Glomerular visceral epithelial cell (primary cell): Measurements from ENCODE around the gene TMEM52.

Source experiments
- DNase-seq: peaks from one replicate; pipeline ENCODE4 v3.0.0-alpha.2; 2016; ENCODE audit errors: extremely low spot score

TMEM52 gene

DNA sequence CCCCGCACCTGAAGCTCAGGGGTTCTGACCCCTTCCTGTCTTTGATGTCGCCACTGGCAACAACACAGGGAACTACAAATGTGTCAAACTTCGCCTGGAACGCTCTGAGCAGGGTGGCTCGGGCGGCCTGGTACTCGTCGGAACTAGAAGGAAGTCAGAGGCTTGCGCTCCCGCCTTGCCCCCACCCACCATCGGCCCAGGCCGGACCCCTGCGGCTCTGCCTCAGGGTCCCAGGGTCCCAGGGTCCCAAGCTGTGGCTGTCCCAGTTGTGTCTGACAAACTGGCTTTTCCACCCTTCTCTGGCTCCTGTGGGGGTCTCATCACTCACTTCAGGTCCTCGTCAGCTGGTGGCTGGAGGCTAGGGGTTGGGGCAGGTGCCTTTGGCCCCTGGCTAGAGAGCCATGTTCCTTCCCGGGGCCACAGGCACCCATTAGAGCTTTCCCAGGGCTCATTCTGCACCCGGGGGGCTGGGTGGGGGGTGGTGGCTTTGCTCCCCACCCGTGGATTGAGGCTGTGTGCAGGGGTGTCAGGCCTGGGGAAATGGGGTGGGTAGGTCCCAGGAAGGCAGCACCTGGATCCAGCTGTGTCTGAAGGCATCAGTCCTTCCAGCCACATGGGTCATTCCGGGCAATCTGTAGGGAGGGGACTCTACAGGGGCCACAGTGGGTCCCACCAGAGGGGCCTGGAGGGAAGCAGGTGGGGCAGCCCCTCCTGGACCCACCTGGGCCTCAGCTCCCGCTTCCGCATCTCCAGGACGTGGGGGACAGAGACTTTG, 8.0 kb upstream of the TMEM52 start:
- no peak for DNase-seq

DNA sequence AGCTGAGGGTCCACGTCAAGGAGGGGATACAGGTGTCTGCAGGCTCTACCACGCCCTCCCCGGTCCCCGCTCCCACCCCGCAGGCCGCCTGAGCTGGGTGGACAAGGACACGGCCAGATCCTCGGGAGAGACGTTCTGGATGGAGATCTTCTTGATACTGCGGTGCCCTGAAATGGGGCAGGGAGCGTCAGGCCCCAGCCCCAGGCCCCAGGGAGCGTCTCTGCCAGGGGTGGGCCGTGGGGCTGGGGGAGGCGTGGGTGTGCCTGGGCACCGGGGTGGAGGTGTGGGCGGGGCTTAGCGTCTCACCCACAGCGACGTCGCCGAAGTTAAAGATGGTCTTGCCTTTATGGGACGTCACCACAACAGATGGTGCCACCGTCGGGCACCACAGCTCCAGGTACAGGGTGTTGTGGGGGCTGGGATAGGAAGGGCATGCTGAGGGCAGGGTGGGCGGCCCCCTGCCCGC, 7.3 kb upstream of the TMEM52 start:
- no peak for DNase-seq

DNA sequence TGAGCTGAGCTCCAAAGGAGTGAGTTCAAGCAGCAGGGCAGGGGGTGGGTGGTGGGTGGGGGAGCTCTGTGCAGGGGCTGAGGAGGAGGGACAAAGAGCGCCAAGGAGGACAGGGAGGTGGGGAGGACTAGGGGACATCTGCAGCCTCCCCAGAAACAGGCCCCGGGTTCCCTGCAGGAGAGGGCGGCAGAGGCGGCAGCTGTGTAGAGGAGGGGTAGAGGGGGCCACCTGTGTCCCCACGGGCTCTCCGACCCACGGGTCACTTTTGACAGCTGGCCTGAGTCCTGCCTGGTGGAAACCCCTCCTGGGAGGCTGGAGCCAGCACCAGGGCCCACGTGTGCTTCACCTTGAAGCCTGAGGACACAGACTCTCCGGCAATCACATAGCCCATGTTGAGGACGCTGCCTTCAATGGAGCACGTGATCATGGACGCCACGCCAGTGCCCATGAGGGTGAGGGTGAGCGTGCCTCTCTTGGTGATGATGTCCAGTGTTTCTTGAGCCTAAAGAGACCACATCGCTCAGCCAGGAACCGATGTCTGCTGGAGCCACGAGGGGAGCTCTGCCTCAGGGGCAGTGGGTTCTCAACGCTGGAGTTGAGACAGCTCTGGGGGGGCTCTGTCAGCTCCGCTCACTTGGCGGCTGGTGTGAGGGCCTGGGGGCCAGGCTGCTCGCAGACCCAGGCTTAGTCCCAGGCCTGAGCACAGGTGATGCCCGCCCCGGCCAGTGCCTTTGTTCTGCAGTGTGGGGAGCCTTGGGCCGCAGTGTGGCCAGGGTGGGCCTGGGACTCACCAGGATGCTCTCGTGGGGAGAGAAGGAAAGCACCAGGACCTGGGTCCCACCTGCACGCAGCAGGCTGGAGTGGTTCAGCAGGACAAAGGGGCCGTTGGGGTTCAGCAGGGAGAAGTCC, 6.6 kb upstream of the TMEM52 start:
- no peak for DNase-seq

DNA sequence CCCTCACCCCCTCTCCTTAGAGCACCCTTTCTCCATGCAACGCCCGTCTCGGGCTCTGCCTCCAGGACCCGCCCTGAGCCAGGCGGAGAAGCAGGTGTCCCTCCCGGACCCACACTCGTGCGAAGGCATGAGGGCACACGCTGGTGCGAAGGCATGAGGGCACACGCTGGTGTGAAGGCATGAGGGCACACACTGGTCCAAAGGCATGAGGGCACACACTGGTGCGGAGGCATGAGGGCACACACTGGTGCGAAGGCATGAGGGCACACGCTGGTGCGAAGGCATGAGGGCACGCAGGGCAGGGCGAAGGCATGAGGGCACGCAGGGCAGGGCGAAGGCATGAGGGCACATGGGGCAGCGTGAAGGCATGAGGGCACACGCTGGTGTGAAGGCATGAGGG, 5.8 kb upstream of the TMEM52 start:
- no peak for DNase-seq

DNA sequence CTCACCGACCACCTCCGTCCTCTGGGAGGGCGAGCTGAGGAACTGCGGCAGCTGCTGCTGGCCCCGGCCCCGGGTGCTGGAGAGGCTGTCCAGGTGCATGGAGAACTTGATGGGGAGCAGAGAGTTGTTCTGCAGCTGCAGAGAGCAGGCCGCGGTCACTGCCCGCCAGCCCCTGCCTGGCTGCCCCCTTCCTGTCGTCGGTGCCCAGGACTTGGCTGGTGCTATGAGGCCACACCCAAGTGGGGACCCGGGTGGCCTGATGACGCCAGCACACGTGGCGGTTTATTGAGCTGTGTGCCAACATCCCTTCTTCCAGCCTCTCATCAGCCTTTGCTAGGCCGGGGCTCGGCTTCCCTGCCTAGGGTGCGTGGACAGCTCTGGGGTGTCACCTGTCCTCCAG, 5.3 kb upstream of the TMEM52 start:
- no peak for DNase-seq

DNA sequence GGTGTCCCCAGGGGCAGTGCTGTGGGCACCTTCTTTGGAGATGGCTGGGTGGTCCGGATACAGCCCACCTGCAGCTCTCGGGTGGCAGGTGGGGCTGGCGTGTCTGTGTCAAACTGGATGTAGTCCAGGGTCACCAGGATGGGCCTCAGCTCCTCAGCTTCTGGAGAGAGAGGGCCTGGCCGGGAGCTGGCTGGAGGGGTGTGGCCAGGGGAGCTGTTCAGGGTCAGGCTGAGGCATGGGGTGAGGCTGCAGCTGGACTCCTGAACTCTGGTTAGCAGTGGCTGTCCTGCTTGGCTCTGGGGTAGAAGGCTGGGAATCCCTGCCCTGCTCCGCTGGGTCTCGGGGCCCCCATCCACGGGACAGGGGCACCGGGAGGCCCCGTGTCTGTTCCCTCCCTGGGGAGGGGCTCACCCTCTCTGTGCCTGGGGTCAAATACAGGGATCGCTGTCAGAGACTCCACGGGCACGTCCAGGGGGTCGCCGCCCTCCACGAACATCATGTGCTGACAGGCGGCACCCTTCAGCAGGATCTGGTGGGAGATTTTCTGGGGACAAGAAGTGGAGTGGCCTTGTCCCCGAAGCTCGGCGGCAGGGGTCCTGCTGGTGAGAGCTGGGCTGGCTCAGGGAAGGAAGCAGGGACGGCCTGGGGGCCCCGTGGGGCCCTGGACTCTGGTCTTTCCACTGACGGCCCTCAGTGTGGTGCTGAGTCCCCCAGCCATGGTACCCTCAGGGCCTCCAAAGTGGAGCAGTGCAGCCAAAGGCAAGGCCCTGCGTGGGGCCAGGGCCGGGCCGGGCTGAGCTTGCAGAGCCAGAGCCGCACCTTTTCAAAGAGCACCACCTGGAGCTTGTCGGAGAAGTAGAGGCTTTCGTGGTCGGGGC, 4.1 kb upstream of the TMEM52 start:
- no peak for DNase-seq

DNA sequence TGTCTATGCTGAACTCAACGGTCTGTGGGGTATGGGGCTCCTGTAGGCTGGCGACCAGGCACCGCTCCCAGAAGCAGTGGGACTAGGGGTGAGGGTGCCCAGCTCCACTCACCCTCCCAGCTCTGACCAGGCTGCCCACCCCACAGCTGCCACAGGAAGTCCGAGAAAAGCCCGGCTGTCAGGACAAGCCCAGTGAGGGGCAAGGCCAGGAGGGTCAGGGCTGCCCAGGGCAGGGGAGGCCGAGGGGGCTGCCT, 3.5 kb upstream of the TMEM52 start:
- DNase-seq: no peak

DNA sequence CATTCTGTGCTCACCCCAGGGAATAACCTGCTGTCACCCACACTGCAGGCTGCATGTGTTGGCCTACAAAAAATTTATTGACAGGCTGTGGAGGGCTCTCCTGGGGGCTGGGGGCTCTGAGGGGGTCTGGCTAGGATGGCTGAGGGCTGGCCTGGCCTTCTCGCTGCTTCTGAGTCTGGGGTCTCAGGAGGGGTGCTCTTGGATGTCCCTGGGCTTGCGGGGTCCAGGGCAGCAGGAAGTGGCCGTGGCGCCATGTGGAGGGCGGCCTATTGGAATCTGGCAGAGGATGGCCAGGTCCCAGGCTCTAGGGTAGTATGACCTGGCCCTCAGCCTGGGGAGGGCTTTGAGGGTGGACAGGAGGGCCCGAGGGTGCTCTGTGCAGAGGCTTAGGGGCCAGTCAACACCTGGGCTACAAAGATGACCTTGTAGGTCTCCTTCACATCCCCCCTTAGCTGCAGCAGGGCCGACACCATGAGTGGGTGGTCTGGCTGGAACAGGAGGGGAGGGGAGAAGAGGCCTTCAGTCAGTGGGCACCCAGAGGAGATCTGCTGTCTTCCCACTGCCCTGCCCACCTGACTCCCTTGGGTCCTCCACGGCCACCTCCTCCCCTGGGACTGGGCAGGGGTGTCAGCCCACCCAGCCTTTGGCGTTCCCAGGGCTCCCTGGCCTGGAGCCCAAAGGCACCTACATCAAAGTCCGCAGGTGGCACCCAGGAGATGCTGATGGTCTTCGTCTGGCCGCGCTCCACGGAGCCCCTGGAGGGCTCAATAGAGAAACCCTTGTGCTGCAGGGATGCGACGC, 3.0 kb upstream of the TMEM52 start:
- no peak for DNase-seq

DNA sequence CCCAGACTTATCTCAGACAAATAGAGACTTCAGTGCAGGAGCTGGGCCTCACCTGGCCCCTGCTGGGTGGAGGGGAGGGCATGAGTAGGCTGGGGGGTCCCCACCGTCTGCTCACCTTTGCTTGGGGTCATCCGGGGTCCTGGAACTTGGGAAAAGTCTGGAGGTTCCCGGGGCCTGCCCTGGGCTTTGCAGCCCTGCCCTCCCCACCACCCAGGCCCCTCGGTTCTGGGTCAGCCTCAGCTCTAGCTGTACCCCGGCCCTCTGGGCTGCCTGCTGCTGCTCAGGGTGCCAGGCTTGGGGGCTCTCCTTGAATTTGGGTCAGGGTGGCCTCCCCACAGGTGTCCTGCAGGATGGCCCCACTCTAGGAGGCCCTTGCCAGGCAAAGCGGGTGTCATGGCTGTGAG, 2.4 kb upstream of the TMEM52 start:
- DNase-seq: no peak

DNA sequence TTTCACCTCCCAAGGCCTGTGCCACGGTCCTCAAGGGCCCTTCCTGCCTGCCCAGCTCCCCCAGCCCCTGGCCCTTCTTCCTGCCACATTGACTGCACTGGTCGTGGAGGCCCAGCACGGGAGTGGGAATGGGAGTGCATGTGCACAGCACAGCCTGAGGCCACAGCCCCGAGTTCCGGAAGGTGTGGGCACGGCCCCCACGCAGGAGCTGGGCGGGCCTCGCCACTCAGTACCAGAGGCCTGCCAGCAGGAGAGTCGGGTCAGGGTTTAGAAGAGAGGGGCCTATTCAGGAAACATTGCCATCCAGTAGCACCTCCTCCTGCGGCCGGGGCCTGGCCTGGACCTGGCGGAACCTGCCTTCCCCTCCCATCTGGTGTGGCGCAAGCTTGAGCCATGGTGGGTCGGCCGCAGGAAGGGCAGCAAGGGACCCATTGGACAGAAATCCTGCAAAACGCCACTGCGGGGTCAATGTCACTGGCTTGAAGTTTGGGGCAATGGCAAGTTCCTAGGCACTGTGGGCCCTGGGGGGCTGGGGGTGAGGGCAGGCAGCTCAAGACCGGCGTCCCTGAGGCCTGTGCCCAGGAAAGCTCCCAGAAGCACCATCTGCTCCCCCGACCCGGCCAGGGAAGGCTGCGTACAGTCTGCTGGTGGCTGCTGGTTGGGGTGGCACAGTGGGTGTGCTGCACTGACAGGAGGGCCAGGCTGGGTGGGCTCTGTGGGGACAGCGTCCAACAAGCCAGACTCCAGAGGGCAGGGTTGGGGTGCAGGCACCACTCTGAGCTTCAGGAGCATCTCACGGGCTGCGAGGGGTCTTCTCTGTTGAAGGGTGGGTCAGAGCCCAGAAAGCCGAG, 1.8 kb upstream of the TMEM52 start:
- no peak for DNase-seq

DNA sequence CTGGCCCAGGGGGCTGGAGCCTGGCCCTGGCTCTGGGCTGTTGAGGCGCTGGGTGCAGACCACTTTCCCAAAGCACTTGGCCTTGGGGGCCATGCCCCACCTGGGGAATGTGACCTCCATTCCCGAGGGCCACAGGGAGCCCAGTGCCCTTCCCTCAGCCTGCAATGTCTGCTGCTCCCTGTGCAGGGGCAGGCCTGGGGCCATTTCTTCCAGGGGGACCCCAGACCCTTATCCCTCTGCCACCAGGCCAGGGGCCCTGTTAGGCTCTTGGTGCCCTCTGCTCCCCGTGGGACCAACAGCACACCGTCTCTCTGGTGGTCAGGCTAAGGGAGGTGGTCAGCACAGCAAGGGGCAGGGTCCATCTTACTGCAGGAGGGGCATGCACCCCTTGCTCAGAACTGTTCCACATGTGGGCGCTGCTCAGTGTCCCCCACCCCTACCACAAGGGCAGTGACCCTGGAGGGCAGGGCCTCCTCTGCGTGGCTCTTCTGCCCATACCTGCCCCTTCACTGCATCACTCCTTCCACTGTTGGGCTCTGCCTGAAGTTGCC, 1.1 kb upstream of the TMEM52 start:
- no peak for DNase-seq

DNA sequence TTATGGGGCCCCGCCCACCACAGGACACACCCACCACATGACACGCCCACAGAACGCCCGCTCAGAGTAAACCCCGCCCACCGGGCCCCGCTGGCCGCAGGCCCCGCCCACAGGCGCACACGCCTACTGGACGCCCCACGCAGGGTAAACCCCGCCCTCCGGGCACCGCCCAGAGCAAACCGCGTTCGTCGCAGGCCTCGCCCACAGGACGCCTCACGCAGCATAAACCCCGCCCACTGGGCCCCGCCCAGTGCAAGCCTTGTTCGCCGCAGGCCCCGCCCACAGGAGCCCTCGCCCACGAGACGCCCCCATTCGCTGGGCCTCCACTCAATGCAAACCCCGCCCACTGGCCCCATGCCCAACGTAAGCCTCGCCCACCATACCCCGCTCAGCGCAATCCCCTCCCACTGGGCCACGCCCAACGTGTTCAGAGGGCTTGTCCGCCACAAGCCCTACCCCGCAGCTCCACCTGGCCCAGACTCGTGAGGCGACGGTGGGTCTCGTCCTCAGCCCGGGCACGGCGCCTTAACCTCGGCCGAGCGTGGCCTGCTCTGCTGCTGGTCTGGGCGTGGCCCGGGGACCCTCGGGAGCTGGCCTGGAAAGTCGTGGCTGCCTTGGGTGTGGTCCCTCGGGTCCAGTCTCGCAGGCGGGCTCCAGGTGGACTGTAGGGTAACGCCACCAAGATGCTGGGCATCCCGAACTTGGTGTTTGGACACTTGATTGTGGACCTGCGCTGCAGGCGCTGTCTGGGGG, 401 bp upstream of the TMEM52 start:
- peak; percentile 93 for DNase-seq

DNA sequence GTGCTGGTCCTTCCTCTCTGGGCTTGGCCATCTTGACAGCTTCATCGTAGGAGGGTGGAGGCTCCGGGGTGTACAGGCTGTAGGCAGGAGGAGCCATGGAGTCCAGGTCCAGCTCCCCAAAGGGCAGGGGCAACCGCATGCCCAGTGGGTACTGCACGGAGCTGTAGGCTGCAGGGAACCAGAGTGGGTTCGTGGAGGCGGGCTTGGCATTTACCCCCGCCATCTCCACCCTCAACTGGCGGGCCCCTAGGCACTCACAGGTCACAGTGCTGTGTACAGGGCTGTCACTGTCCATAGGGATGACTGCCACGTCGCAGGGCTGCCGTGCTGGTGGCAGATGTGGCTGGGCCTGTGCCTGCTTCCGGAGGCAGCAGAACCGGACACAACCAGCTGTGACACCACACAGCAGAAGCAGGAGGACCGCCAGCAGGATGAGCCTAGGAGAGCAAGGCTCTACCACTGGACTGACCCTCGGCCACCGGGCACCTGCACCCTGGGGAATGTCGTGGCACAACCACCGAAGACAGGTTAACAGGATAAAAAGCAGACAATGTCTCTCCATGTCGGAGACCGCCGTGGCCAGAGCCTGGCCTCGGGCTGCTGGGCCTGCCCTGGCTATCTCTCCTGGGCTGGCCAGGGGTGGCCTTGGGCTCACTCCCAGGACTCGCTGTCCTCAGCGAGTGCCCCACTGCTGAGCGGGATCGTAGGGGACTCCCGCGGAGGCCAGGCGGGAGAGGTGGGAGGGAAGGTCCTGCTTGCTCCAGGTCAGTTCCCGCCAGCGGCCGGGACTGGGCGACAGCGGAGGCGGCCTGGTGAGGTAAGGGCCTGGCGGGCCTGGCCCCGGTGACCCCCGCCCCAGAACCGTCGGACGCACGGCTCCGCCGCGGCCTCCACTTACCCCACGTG, 831 bp downstream of the TMEM52 start:
- DNase-seq: no peak

DNA sequence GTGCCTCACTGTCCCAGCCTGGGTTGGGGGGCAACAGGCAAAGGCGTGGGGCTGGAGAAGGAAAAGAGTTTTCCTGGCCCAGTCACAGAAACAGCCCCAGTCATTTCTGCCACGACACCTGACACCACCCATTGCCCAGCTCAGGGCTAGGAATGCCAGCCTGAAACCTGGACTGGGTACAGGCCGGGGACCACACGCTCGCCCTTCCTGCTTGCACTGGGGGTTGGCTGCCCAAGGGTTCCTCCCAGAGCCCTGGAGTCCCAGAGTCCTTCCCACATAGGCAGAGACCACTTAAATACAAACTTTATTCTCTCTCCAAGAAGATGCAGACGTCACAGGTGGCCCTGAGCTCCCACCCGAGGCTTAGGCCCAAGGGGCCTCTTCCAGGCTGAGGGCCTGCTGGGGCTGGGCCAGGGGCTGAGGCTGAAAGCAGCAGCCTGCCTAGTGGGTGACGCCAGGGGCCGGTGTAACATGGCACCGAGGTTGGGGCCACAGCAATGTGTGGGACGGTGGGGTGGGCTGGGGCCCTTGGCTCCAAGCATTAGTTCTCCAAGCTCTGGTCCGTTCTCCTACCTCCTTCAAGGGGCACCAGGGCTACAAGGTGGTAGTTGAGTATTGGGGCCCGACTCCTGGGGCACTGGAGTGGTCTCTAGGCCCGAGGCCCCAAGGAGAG, 1.6 kb downstream of the TMEM52 start:
- no peak for DNase-seq

DNA sequence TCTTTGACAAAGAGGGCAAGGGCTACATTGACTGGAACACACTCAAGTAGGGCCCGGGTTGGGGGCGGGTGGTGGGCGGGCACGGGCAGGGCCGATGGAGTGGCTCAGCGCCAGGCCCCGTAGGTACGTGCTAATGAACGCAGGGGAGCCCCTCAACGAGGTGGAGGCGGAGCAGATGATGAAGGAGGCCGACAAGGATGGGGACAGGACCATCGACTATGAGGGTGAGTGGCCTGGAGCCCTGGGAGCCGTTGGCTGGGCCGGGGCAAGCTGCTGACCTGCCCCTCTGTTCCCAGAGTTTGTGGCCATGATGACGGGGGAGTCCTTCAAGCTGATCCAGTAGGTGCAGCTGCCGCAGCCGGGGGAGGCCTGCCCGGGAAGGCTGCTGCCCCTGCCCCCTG, 2.2 kb downstream of the TMEM52 start:
- no peak for DNase-seq

DNA sequence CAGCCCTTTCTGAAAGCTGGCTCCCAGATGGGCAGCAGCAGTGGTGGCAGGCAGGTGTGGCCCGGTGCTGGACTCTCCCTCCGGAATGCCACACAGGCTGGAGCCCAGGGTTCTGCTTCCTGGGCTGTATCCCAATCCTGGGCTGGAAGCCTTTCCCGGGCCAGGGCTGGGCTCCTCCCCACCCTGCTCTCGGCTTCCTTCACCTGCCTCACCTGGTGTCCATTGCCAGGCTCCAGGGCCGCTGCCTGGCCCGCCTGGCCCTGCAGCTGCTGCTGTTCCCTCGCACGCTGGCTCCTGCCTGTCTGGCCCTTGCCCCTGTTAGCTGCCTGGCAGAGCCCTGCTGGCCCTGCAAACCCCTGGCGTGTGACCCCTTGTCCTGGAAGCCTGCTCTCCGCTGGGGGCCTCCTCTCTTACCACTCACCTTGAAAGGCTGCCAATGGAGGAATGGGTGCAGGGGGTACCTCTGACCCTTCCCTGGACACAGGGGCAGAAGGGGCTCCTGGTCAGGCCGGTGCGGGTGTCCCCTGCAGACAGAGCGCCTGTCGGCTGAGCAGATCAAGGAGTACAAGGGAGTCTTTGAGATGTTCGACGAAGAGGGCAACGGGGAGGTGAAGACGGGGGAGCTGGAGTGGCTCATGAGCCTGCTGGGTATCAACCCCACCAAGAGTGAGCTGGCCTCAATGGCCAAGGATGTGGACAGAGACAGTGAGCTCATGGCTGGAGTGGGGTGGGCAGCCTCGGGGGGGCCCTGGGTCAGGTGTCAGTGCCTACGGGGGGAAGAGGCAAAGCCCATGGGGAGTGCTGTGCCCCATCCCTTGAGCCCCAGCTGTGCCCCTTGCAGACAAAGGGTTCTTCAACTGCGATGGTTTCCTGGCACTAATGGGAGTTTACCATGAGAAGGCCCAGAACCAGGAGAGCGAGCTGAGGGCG, 2.9 kb downstream of the TMEM52 start:
- no peak for DNase-seq
